PC-9 (cell line): ENCODE data around the gene NFIA. TPM values are rescaled to one million over a fixed set of nuclear protein-coding genes. Genes with fewer than 3 reads are reported as not detected.

Experiments
- BruUV-seq: library from RNA; stranded (reverse); fragments of 400-500 nt; replicated peaks from 2 replicates; lab custom pipeline; 2021; lab: Mats Ljungman, UMichigan
- CTCF ChIA-PET: fragments of 300-600 bp; sonication (Branson Sonifier 250); formaldehyde crosslinking; loops from one replicate; lab custom pipeline; 2022; ENCODE audit warnings: antibody characterized with exemption; lab: Charles Lee
- POLR2A ChIA-PET: fragments of 300-600 bp; sonication (Branson Sonifier 250); formaldehyde crosslinking; loops from one replicate; lab custom pipeline; 2022; ENCODE audit warnings: antibody characterized with exemption; ENCODE audit not compliant: unreplicated experiment; lab: Charles Lee
- DNase-seq, 2 experiments: peaks; one replicate each; pipeline versions ENCODE4 v3.0.0 to v3.0.0-alpha.2; 2015 to 2022; ENCODE audit warnings: mixed read lengths in 1 of 2
- H2AFZ ChIP-seq: fragments of 200-600 bp; sonication (generic); 2 replicates; pipeline ENCODE4 v1.8.1; 2017; ENCODE audit warnings: antibody characterized with exemption
- H3F3A ChIP-seq: fragments of 200-600 bp; sonication (generic); 2 replicates; pipeline ENCODE4 v1.8.1; 2017; ENCODE audit warnings: antibody characterized with exemption, mild to moderate bottlenecking, low read depth; ENCODE audit not compliant: insufficient read depth
- H3K27ac ChIP-seq: fragments of 200-600 bp; sonication (generic); 2 replicates; pipeline ENCODE4 v1.6.1; 2016; ENCODE audit warnings: mixed run types
- H3K27me3 ChIP-seq: fragments of 200-600 bp; sonication (generic); 2 replicates; pipeline ENCODE4 v1.6.1; 2016; ENCODE audit warnings: low read depth, mixed run types; ENCODE audit not compliant: insufficient read depth
- H3K36me3 ChIP-seq: fragments of 200-600 bp; sonication (generic); 2 replicates; pipeline ENCODE4 v1.6.1; 2016; ENCODE audit warnings: low read depth, mixed run types
- H3K4me1 ChIP-seq: fragments of 200-600 bp; sonication (generic); replicated peaks from 2 replicates; pipeline ENCODE4 v1.6.1; 2016; ENCODE audit warnings: mixed run types; ENCODE audit not compliant: insufficient read depth
- H3K4me2 ChIP-seq: fragments of 200-600 bp; sonication (generic); 2 replicates; pipeline ENCODE4 v1.6.1; 2017; ENCODE audit warnings: mixed run types
- H3K4me3 ChIP-seq: fragments of 200-600 bp; sonication (generic); 2 replicates; pipeline ENCODE4 v1.6.1; 2016; ENCODE audit warnings: mixed run types
- H3K79me2 ChIP-seq: fragments of 200-600 bp; sonication (generic); 2 replicates; pipeline ENCODE4 v1.6.1; 2017; ENCODE audit warnings: low read depth, mixed run types
- H3K9me2 ChIP-seq: fragments of 200-600 bp; sonication (generic); 2 replicates; pipeline ENCODE4 v1.8.1; 2017; ENCODE audit warnings: mild to moderate bottlenecking; ENCODE audit not compliant: insufficient read depth
- H3K9me3 ChIP-seq: fragments of 200-600 bp; sonication (generic); 2 replicates; pipeline ENCODE4 v1.8.1; 2016; ENCODE audit warnings: low read depth; ENCODE audit not compliant: insufficient read depth
- H4K20me1 ChIP-seq: fragments of 200-600 bp; sonication (generic); 2 replicates; pipeline ENCODE4 v1.8.1; 2017; ENCODE audit not compliant: insufficient read depth
- EZH2 ChIP-seq: fragments of 200-600 bp; sonication (generic); IDR thresholded peaks from 2 replicates; pipeline ENCODE4 v1.8.0; 2017; ENCODE audit warnings: antibody characterized with exemption, low read depth
- intact Hi-C: fragments of 100-400 bp; cut with micrococcal nuclease; formaldehyde crosslinking; loops from one replicate; pipeline ENCODE4 v1.10.0; 2022; ENCODE audit not compliant: unreplicated experiment
- total RNA-seq: library from RNA; stranded (reverse); gene quantifications from 2 replicates; pipeline ENCODE4 v1.2.3, GENCODE V29; 2021
- TF ChIP-seq, protein P1 (sequence below): fragments of 200-600 bp; sonication (generic); conservative IDR thresholded peaks from 2 replicates; pipeline ENCODE4 v1.6.1; 2017; ENCODE audit warnings: mixed run types, antibody characterized with exemption, mild to moderate bottlenecking, moderate library complexity

NFIA gene
- total RNA-seq, 1 experiment from 2014 or later: 26.7 TPM

DNA sequence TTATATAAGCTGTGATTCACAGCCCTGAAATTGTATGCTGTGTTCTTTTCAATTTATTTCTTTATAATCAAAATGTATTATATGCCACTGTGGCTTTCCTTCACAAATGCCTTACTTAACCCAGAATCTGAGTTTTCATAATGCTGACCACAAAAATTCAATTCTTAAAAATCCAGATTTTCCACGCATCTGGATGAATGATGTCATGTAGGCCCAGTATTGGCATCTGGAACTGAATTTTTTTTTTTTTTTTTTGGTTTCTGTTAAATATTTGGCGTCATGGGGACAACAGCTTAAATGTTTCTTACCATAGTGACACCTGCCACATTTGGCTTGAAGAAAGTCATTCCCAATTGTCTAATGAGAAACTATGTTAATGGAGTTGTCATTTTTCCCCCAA lies 345.8 kb downstream of the NFIA start:
- H3F3A ChIP-seq: peaks cover 4% of the 10 kb centered on the region; the same call in 1 of the 2 replicates
- H4K20me1 ChIP-seq: no peaks in the 10 kb centered on the region
- no peaks in the 10 kb centered on the region for H3K79me2 ChIP-seq
- no peak overlapping the region for H2AFZ ChIP-seq
- BruUV-seq: no TSS peak
- H3K4me1 ChIP-seq: peaks cover 28% of the 10 kb centered on the region
- POLR2A ChIA-PET: no interaction called here
- H3K4me3 ChIP-seq: no peak overlapping the region
- CTCF ChIA-PET: no interaction called here
- H3K27ac ChIP-seq: no peak overlapping the region
- intact Hi-C loops: no loop called here
- no peak for DNase-seq
- TF ChIP-seq, protein P1, sequence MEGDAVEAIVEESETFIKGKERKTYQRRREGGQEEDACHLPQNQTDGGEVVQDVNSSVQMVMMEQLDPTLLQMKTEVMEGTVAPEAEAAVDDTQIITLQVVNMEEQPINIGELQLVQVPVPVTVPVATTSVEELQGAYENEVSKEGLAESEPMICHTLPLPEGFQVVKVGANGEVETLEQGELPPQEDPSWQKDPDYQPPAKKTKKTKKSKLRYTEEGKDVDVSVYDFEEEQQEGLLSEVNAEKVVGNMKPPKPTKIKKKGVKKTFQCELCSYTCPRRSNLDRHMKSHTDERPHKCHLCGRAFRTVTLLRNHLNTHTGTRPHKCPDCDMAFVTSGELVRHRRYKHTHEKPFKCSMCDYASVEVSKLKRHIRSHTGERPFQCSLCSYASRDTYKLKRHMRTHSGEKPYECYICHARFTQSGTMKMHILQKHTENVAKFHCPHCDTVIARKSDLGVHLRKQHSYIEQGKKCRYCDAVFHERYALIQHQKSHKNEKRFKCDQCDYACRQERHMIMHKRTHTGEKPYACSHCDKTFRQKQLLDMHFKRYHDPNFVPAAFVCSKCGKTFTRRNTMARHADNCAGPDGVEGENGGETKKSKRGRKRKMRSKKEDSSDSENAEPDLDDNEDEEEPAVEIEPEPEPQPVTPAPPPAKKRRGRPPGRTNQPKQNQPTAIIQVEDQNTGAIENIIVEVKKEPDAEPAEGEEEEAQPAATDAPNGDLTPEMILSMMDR: no peak
- TF ChIP-seq EZH2: no peak
- H3K36me3 ChIP-seq: no peaks in the 10 kb centered on the region
- H3K27me3 ChIP-seq: no peaks in the 10 kb centered on the region
- H3K9me2 ChIP-seq: no peaks in the 10 kb centered on the region
- no peak overlapping the region for H3K4me2 ChIP-seq
- no peaks in the 10 kb centered on the region for H3K9me3 ChIP-seq

DNA sequence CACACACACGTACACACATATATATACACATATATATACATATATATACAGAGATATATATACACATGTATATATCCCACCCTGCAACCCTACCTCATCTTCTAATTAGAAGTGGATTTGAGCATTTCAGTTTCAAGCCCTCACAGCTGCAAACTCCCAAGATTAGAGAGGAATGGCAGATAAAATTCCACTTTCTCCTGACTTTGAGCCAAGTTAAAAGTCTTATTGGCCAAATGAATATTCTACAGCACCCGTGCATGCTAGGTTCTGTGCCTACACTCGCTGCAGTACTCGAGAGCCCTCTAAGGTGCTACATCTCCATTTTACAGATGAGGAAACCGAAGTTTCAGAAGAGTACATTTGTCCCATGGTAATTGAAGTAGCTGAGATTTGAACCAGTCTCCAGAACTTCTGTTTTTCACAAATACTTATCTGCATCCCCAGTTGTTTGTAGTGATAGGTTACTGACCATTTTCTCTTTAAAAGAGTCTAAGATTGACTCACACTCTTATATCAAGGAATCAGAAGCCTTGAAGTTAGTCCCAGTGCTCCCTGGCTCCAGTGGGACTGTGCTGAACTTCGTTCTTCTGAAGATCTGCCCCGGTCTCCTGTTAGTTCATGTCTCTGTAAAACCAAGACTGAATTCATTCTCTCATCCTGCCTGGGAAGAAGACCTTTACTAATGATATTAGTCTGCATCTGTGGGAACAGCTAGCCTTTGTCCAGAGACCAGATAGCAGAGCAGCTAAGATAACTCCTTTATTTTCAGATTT lies 350.4 kb downstream of the NFIA start:
- DNase-seq: no peak
- no peaks in the 10 kb centered on the region for H3K36me3 ChIP-seq
- H3F3A ChIP-seq: no peaks in the 10 kb centered on the region
- ChIA-PET CTCF (no interaction called here), POLR2A (no interaction called here)
- H3K4me3 ChIP-seq: no peak overlapping the region
- no peak overlapping the region for H3K4me2 ChIP-seq
- H3K9me2 ChIP-seq: no peaks in the 10 kb centered on the region
- no peaks in the 10 kb centered on the region for H3K79me2 ChIP-seq
- BruUV-seq: no TSS peak
- no peak for TF ChIP-seq EZH2
- TF ChIP-seq, protein P1: no peak
- no peaks in the 10 kb centered on the region for H3K9me3 ChIP-seq
- H2AFZ ChIP-seq: no peak overlapping the region
- no peaks in the 10 kb centered on the region for H4K20me1 ChIP-seq
- H3K4me1 ChIP-seq: no peaks in the 10 kb centered on the region
- H3K27ac ChIP-seq: no peak overlapping the region
- intact Hi-C loops: no loop called here
- H3K27me3 ChIP-seq: no peaks in the 10 kb centered on the region

DNA sequence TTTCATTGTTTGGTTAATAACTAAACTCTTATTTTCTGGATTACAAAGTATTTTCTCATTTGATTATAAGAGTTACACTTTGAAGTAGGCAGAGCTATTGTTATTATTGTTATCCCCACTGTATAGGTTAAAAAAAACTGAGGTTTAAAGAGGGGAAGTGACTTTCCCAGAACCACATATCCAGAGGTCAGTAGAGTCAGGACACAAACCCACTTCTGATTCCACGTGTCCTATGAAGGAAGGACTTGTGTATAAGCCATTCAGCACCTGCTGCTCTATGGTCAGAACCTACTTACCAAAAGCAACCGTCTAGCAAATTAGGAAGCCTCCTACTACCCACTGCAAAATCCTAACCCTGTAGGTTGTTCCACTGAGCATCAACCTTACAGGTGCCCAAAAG lies 351.3 kb downstream of the NFIA start:
- no peaks in the 10 kb centered on the region for H3F3A ChIP-seq
- H3K4me2 ChIP-seq: no peak overlapping the region

More for the DNA sequence above, 351.3 kb downstream of the NFIA start:
- Histone ChIP-seq H3K27me3 (no peaks in the 10 kb centered on the region), H3K27ac (no peak overlapping the region), H3K4me1 (no peaks in the 10 kb centered on the region), H3K9me3 (no peaks in the 10 kb centered on the region), H2AFZ (no peak overlapping the region), H4K20me1 (no peaks in the 10 kb centered on the region), H3K36me3 (no peaks in the 10 kb centered on the region), H3K4me3 (no peak overlapping the region), H3K9me2 (no peaks in the 10 kb centered on the region), H3K79me2 (no peaks in the 10 kb centered on the region)
- BruUV-seq: no TSS peak
- ChIA-PET POLR2A (no interaction called here), CTCF (no interaction called here)
- no peak for DNase-seq
- intact Hi-C loops: no loop called here
- TF ChIP-seq, protein P1: no peak
- no peak for TF ChIP-seq EZH2
